Measurements from ENCODE around the gene TTI1.

DNA sequence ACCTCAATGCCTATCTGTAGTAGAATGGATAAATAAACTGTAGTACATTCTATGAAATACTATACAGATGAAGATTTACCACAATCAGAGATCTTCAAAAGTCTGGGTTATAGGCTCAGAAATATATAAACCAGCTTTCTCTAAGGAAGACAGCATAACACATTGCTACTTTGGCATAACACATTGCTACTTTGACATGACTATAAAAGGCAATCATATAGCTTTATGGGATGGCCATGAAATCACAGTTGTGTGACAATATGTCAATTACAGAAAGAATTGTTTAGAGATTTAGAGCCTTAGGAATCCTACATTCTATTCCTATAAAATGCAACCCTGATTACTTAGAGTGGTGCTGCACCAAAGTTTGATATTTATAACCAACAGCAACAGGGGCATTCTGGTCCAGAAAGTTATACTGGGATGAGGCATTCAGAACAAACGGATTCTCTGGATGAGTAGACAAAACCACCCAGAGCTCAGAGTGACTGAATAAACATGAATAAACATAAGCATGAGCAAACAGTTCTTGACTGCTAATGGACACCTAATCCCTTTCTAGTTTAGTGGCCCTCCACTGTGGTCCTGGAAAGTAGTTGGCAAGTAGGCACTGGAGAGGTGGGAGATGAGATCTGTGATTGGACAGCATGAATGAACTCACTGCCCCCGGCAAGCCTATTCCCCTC is 12.0 kb downstream of the TTI1 start:
- TF ChIP-seq, protein P1, sequence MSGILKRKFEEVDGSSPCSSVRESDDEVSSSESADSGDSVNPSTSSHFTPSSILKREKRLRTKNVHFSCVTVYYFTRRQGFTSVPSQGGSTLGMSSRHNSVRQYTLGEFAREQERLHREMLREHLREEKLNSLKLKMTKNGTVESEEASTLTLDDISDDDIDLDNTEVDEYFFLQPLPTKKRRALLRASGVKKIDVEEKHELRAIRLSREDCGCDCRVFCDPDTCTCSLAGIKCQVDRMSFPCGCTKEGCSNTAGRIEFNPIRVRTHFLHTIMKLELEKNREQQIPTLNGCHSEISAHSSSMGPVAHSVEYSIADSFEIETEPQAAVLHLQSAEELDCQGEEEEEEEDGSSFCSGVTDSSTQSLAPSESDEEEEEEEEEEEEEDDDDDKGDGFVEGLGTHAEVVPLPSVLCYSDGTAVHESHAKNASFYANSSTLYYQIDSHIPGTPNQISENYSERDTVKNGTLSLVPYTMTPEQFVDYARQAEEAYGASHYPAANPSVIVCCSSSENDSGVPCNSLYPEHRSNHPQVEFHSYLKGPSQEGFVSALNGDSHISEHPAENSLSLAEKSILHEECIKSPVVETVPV (CRISPR knock-in tag; IDR thresholded peaks at IDR 0.05) = no peak
- TF ChIP-seq TSHZ2 (CRISPR knock-in tag; IDR thresholded peaks at IDR 0.05) (no peak), OSR1 (CRISPR knock-in tag; IDR thresholded peaks at IDR 0.05) (no peak), ESRRG (CRISPR knock-in tag; IDR thresholded peaks at IDR 0.05) (no peak), CSDC2 (CRISPR knock-in tag; IDR thresholded peaks at IDR 0.05) (no peak), ZFP3 (CRISPR knock-in tag; IDR thresholded peaks at IDR 0.05) (no peak), RARB (CRISPR knock-in tag; IDR thresholded peaks at IDR 0.05) (no peak), ISL1 (CRISPR knock-in tag; IDR thresholded peaks at IDR 0.05) (no peak), PATZ1 (CRISPR knock-in tag; IDR thresholded peaks at IDR 0.05; ENCODE audit: borderline replicate concordance) (no peak), ZNF565 (CRISPR knock-in tag; conservative IDR thresholded peaks at IDR 0.05; ENCODE audit: low read depth) (no peak), BACH2 (CRISPR knock-in tag; IDR thresholded peaks at IDR 0.05; ENCODE audit: borderline replicate concordance) (no peak)
- TF ChIP-seq, protein P2, sequence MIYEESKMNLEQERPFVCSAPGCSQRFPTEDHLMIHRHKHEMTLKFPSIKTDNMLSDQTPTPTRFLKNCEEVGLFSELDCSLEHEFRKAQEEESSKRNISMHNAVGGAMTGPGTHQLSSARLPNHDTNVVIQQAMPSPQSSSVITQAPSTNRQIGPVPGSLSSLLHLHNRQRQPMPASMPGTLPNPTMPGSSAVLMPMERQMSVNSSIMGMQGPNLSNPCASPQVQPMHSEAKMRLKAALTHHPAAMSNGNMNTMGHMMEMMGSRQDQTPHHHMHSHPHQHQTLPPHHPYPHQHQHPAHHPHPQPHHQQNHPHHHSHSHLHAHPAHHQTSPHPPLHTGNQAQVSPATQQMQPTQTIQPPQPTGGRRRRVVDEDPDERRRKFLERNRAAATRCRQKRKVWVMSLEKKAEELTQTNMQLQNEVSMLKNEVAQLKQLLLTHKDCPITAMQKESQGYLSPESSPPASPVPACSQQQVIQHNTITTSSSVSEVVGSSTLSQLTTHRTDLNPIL (CRISPR knock-in tag; IDR thresholded peaks at IDR 0.05; ENCODE audit: low read depth) = no peak
